SK-N-SH (cell line): ENCODE measurements around the gene FZR1. TPM values are rescaled to one million over a fixed set of nuclear protein-coding genes. Genes with fewer than 3 reads are reported as not detected.

Source experiments
- CTCF ChIA-PET: fragments of 300-600, 350-600 bp; formaldehyde crosslinking; extraction: SDS; loops from one replicate; lab custom pipeline; 2021; lab: Yijun Ruan, JAX
- POLR2A ChIA-PET: fragments of 350-600 bp; sonication (Branson Sonifier 250); formaldehyde crosslinking; extraction: SDS; loops from one replicate; lab custom pipeline; 2020; ENCODE audit warnings: antibody characterized with exemption, inconsistent platforms; lab: Yijun Ruan, JAX
- DNase-seq: peaks from one replicate; pipeline ENCODE4 v3.0.0; 2012
- H2AFZ ChIP-seq: fragments of 200-600 bp; sonication (generic); 2 replicates; pipeline ENCODE4 v1.8.1; 2016; ENCODE audit warnings: antibody characterized with exemption, mild to moderate bottlenecking, low read depth
- H3F3A ChIP-seq: fragments of 200-600 bp; sonication (generic); replicated peaks from 2 replicates; pipeline ENCODE3; 2016; ENCODE audit warnings: antibody characterized with exemption, mild to moderate bottlenecking; ENCODE audit not compliant: insufficient read depth
- H3K27ac ChIP-seq, 2 experiments: fragments of 200-500 bp in 1 of 2; fragments of 200-600 bp in 1 of 2; sonication (Bioruptor generic) in 1 of 2; sonication (generic), shearing (Covaris generic) in 1 of 2; 2 replicates each; pipeline versions ENCODE4 v1.5.1 to v1.6.1; 2014 to 2016; ENCODE audit warnings: low read depth in 2 of 2, inconsistent platforms in 1 of 2, low read length in 1 of 2, mild to moderate bottlenecking in 1 of 2, mixed read lengths in 1 of 2
- H3K27me3 ChIP-seq: fragments of 200-600 bp; sonication (generic), shearing (Covaris generic); 2 replicates; pipeline ENCODE4 v1.6.1; 2016; ENCODE audit warnings: mixed run types; ENCODE audit not compliant: insufficient read depth
- H3K36me3 ChIP-seq, 2 experiments: fragments of 200-500 bp in 1 of 2; fragments of 200-600 bp in 1 of 2; sonication (Bioruptor generic) in 1 of 2; sonication (generic) in 1 of 2; replicated peaks in 1 of 2; 2 replicates each; pipeline versions ENCODE3 to v1.5.1; 2014 to 2016; ENCODE audit warnings: low read length in 1 of 2, mild to moderate bottlenecking in 1 of 2; ENCODE audit not compliant: insufficient read depth in 2 of 2, control insufficient read depth in 1 of 2
- H3K4me1 ChIP-seq, 2 experiments: fragments of 200-500 bp in 1 of 2; fragments of 200-600 bp in 1 of 2; sonication (Bioruptor generic) in 1 of 2; sonication (generic), shearing (Covaris generic) in 1 of 2; 2 replicates each; pipeline versions ENCODE4 v1.5.1 to v1.6.1; 2014 to 2016; ENCODE audit warnings: low read depth in 1 of 2, low read length in 1 of 2, mixed run types in 1 of 2; ENCODE audit not compliant: insufficient read depth in 2 of 2, control insufficient read depth in 1 of 2
- H3K4me2 ChIP-seq: fragments of 200-600 bp; sonication (generic), shearing (Covaris generic); 2 replicates; pipeline ENCODE4 v1.6.1; 2017; ENCODE audit warnings: mixed run types
- H3K4me3 ChIP-seq, 2 experiments: fragments of 200-500 bp in 1 of 2; fragments of 200-600 bp in 1 of 2; sonication (Bioruptor generic) in 1 of 2; sonication (generic), shearing (Covaris generic) in 1 of 2; 2 replicates each; pipeline versions ENCODE4 v1.5.1 to v1.8.1; 2014 to 2016; ENCODE audit warnings: low read depth in 2 of 2, inconsistent platforms in 1 of 2, low read length in 1 of 2, mild to moderate bottlenecking in 1 of 2, mixed read lengths in 1 of 2, moderate library complexity in 1 of 2
- H3K79me2 ChIP-seq: fragments of 200-600 bp; sonication (generic); 2 replicates; pipeline ENCODE4 v1.8.1; 2017; ENCODE audit warnings: mild to moderate bottlenecking; ENCODE audit not compliant: insufficient read depth
- H3K9ac ChIP-seq: fragments of 200-600 bp; sonication (generic); 2 replicates; pipeline ENCODE4 v1.6.1; 2017; ENCODE audit warnings: mixed run types
- H3K9me2 ChIP-seq: fragments of 200-600 bp; sonication (generic); 2 replicates; pipeline ENCODE4 v1.6.1; 2017; ENCODE audit warnings: mixed run types
- H3K9me3 ChIP-seq: fragments of 200-600 bp; sonication (generic); 2 replicates; pipeline ENCODE4 v1.6.1; 2017; ENCODE audit warnings: mixed run types, mild to moderate bottlenecking, moderate library complexity
- H4K20me1 ChIP-seq: fragments of 200-600 bp; sonication (generic); 2 replicates; pipeline ENCODE4 v1.6.1; 2017; ENCODE audit warnings: mild to moderate bottlenecking, mixed run types; ENCODE audit not compliant: insufficient read depth
- FOXM1 ChIP-seq: IDR thresholded peaks from 2 replicates; pipeline ENCODE4 v1.4.0; 2012; ENCODE audit warnings: low read depth, mild to moderate bottlenecking
- GATA2 ChIP-seq: sonication (generic); formaldehyde crosslinking; IDR thresholded peaks from 2 replicates; pipeline ENCODE4 v1.5.0; 2020; ENCODE audit warnings: mild to moderate bottlenecking, missing genetic modification reagents
- POLR2AphosphoS5 ChIP-seq: IDR thresholded peaks from 2 replicates; pipeline ENCODE4 v1.6.1; 2012; ENCODE audit warnings: low read depth, low read length
- RFX5 ChIP-seq: IDR thresholded peaks from 2 replicates; pipeline ENCODE4 v1.6.1; 2012; ENCODE audit warnings: mild to moderate bottlenecking, improper control_type of control experiment, low read length
- RXRA ChIP-seq: IDR thresholded peaks from 2 replicates; pipeline ENCODE4 v1.4.0; 2012; ENCODE audit warnings: low read depth, mild to moderate bottlenecking, borderline replicate concordance
- SMC3 ChIP-seq: IDR thresholded peaks from 2 replicates; pipeline ENCODE4 v1.6.1; 2012; ENCODE audit warnings: low read depth, low read length, improper control_type of control experiment
- TAF1 ChIP-seq: IDR thresholded peaks from 2 replicates; pipeline ENCODE4 v1.6.1; 2012; ENCODE audit warnings: low read depth, mild to moderate bottlenecking, low read length, moderate library complexity, borderline replicate concordance
- TCF12 ChIP-seq: IDR thresholded peaks from 2 replicates; pipeline ENCODE4 v1.4.0; 2012
- WGBS: methylation state at CpG from one replicate; pipeline ENCODE4 v1.1.6; 2017; ENCODE audit warnings: low lambda C conversion rate; 5-methylcytosine and 5-hydroxymethylcytosine counted together
- polyA plus RNA-seq, 3 experiments: library from polyadenylated mRNA; depleted of rRNA; stranded (reverse); fragments of >200 nt; gene quantifications; 2 replicates each; pipeline ENCODE4 v1.2.3, GENCODE V29; 2012
- TF ChIP-seq, protein P1 (sequence below): fragments of 150-350 bp; IDR thresholded peaks from 2 replicates; pipeline ENCODE4 v1.6.1; 2017; ENCODE audit warnings: antibody characterized with exemption, low read length, low read depth, borderline replicate concordance
- TF ChIP-seq, protein P2 (sequence below): IDR thresholded peaks from 2 replicates; pipeline ENCODE4 v1.4.0; 2012; ENCODE audit warnings: low read depth, borderline replicate concordance

The FZR1 gene
- polyA plus RNA-seq, 1 of the 3 experiments (the other 2 are of a cell fraction): 36.3 TPM

DNA sequence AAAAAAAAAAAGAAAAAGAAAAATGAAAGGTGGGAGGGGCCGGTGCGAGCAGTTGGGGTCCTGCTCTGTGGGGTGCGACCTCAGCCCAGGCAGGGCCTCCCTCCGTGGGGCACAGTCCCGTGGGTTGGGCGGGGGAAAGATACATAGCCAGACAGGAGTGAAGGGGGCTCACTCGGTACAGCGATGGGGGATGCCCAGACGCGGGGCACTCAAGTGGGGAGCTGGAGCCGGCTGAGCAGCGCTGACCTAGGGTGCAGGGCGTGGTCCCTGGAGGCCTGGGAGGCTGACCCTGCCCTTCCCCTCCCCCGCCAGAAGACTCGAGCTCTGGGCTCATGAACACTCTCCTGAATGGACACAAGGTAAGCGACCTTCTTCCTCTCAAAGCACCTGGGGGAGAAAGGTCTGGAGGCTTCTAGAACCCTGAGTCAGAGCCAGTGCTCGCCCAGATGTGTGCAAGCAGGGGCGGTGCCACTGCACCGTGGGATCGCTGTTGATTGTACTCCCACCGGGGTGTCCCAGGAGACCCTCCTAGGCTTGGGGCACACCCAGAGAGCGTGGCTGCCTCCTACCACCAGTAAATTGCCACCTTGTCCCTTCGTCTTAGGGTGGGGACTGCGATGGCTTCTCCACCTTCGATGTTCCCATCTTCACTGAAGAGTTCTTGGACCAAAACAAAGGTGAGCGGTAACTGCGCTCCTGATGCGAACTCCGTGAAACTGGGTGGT lies 70.0 kb downstream of the FZR1 start (continued):
- TF ChIP-seq, protein P1, sequence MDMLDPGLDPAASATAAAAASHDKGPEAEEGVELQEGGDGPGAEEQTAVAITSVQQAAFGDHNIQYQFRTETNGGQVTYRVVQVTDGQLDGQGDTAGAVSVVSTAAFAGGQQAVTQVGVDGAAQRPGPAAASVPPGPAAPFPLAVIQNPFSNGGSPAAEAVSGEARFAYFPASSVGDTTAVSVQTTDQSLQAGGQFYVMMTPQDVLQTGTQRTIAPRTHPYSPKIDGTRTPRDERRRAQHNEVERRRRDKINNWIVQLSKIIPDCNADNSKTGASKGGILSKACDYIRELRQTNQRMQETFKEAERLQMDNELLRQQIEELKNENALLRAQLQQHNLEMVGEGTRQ: no peak
- TF ChIP-seq TAF1 (no peak), RFX5 (no peak), POLR2AphosphoS5 (no peak), GATA2 (no peak), SMC3 (no peak)

DNA sequence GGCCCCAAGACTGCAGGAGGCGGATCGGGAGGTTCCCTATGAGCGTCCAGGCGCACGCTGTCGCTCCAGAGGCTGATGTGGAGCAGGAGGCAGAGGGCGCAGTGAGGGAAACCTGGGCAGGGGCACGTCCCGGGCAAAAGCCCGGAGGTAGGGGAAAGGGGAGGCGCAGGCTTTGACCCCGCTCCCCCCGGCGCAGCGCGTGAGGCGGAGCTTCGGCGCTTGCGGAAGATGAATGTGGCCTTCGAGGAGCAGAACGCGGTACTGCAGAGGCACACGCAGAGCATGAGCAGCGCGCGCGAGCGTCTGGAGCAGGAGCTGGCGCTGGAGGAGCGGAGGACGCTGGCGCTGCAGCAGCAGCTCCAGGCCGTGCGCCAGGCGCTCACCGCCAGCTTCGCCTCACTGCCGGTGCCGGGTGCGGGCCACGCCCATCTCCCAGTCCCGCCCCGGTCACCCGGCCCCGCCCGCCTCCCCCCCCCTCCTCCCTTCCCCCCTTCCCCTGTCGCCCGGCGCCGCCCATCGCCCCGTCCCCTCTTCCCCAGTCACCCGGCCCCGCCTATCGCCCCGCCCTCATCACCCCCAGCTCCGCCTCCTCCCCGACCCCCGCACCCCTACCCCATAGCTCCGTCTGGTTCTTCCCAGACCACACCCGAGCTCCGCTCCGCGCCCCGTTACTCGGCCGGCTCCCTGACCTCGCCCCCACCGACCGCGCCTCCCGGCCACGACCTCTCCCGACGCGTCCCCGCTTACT lies 70.8 kb downstream of the FZR1 start:
- peaks cover 31% of the 10 kb centered on the region for H3F3A ChIP-seq
- no peak overlapping the region for H3K4me2 ChIP-seq
- H3K4me3 ChIP-seq: no peak overlapping the region
- H4K20me1 ChIP-seq: peaks cover 4% of the 10 kb centered on the region; the same call in 1 of the 2 replicates
- CTCF ChIA-PET: interaction anchor here (1.3 to 5.8 kb wide), 2 partner anchors 9 to 32 kb away, joined by 4 to 38 read pairs; partner anchors contain the start of gene GIPC3
- H3K9ac ChIP-seq: no peak overlapping the region
- H2AFZ ChIP-seq: no peak overlapping the region
- TF ChIP-seq RXRA (no peak), SMC3 (no peak), TCF12 (no peak), FOXM1 (no peak)
- TF ChIP-seq, protein P2, sequence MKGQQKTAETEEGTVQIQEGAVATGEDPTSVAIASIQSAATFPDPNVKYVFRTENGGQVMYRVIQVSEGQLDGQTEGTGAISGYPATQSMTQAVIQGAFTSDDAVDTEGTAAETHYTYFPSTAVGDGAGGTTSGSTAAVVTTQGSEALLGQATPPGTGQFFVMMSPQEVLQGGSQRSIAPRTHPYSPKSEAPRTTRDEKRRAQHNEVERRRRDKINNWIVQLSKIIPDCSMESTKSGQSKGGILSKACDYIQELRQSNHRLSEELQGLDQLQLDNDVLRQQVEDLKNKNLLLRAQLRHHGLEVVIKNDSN: no peak
- WGBS: 90% methylated on average over 78 of the region's 78 CpGs
- H3K36me3 ChIP-seq: peaks cover 6 to 13% of the 10 kb centered on the region in 2 experiments
- H3K27ac ChIP-seq: no peak overlapping the region
- H3K4me1 ChIP-seq: peaks cover 5 to 7% of the 10 kb centered on the region in 2 experiments; a peak in 2 of 4 replicates
- no peaks in the 10 kb centered on the region for H3K9me3 ChIP-seq
- peak; percentile 78 for DNase-seq
- H3K79me2 ChIP-seq: peaks cover 9% of the 10 kb centered on the region
- H3K9me2 ChIP-seq: no peaks in the 10 kb centered on the region
- POLR2A ChIA-PET: no interaction called here
- H3K27me3 ChIP-seq: no peaks in the 10 kb centered on the region
